Measurements from ENCODE around the gene KLF8. TPM values are rescaled to one million over a fixed set of nuclear protein-coding genes. Genes with fewer than 3 reads are reported as not detected.
A peak's percentile ranks its signal among the peaks of the same experiment; 100 is the strongest.
"Not testable (repeated sequence)": the region's sequence is repeated elsewhere in the genome, so short reads cannot be mapped to it uniquely, and the experiment has no call there.

The KLF8 gene
- total RNA-seq (2014; rRNA removed; shearing (Covaris generic)) = not detected in 2 replicates
- polyA plus RNA-seq (2015; cell fraction: cytosol; rRNA removed) = 0.05 and 0.11 TPM in 2 replicates
- polyA plus RNA-seq (2015; cell fraction: nucleus; rRNA removed) = 0.08 and 0.88 TPM in 2 replicates

GRCh38 chrX:56232221-56233082, at the start of gene KLF8:
Gene KLF8 (plus strand): TSS chrX:56232356. CDS start chrX:56233335, 979 bp downstream.
- peak; percentile 3 for DNase-seq (ENCODE audit: low read depth, low spot score)
- in situ Hi-C loops (cut with HindIII; ENCODE audit: low pct_unique_long_range_greater_than_20kb, low sequenced_read_pairs) = no loop called here

- DNase-seq (ENCODE audit: low read depth, low spot score); in situ Hi-C loops (cut with HindIII; ENCODE audit: low pct_unique_long_range_greater_than_20kb, low sequenced_read_pairs): not testable (repeated sequence)
Measured at GRCh38 chrX:56206945-56207344, 25.2 kb upstream of the KLF8 start.

- in situ Hi-C loops (cut with HindIII; ENCODE audit: low pct_unique_long_range_greater_than_20kb, low sequenced_read_pairs) = no loop called here
- no peak for DNase-seq (ENCODE audit: low read depth, low spot score)
Measured at GRCh38 chrX:56211701-56212100, 20.5 kb upstream of the KLF8 start.

- DNase-seq (ENCODE audit: low read depth, low spot score) = no peak
- in situ Hi-C loops (cut with HindIII; ENCODE audit: low pct_unique_long_range_greater_than_20kb, low sequenced_read_pairs) = no loop called here
Measured at GRCh38 chrX:56216332-56216731, 15.8 kb upstream of the KLF8 start.

GRCh38 chrX:56219700-56220099, 12.5 kb upstream of the KLF8 start:
- in situ Hi-C loops (cut with HindIII; ENCODE audit: low pct_unique_long_range_greater_than_20kb, low sequenced_read_pairs) = no loop called here
- peak; percentile 25 for DNase-seq (ENCODE audit: low read depth, low spot score)

GRCh38 chrX:56221101-56221500, 11.1 kb upstream of the KLF8 start:
- DNase-seq (ENCODE audit: low read depth, low spot score) = no peak
- in situ Hi-C loops (cut with HindIII; ENCODE audit: low pct_unique_long_range_greater_than_20kb, low sequenced_read_pairs) = no loop called here

GRCh38 chrX:56222473-56223000, 9.6 kb upstream of the KLF8 start:
- no peak for DNase-seq (ENCODE audit: low read depth, low spot score)
- in situ Hi-C loops (cut with HindIII; ENCODE audit: low pct_unique_long_range_greater_than_20kb, low sequenced_read_pairs) = no loop called here

GRCh38 chrX:56226980-56227379, 5.2 kb upstream of the KLF8 start:
- no peak for DNase-seq (ENCODE audit: low read depth, low spot score)
- in situ Hi-C loops (cut with HindIII; ENCODE audit: low pct_unique_long_range_greater_than_20kb, low sequenced_read_pairs) = no loop called here

- in situ Hi-C loops (cut with HindIII; ENCODE audit: low pct_unique_long_range_greater_than_20kb, low sequenced_read_pairs) = no loop called here
- DNase-seq (ENCODE audit: low read depth, low spot score) = no peak
Measured at GRCh38 chrX:56228914-56229313, 3.2 kb upstream of the KLF8 start.

GRCh38 chrX:56231537-56232090, 542 bp upstream of the KLF8 start:
- in situ Hi-C loops (cut with HindIII; ENCODE audit: low pct_unique_long_range_greater_than_20kb, low sequenced_read_pairs) = no loop called here

GRCh38 chrX:56233100-56233499, 944 bp downstream of the KLF8 start:
- in situ Hi-C loops (cut with HindIII; ENCODE audit: low pct_unique_long_range_greater_than_20kb, low sequenced_read_pairs) = no loop called here

More at GRCh38 chrX:56231537-56232090, 542 bp upstream of the KLF8 start:
- no peak for DNase-seq (ENCODE audit: low read depth, low spot score)

GRCh38 chrX:56233682-56234081, 1.5 kb downstream of the KLF8 start:
- in situ Hi-C loops (cut with HindIII; ENCODE audit: low pct_unique_long_range_greater_than_20kb, low sequenced_read_pairs) = no loop called here
- no peak for DNase-seq (ENCODE audit: low read depth, low spot score)

More at GRCh38 chrX:56233100-56233499, 944 bp downstream of the KLF8 start:
- DNase-seq (ENCODE audit: low read depth, low spot score) = no peak

- in situ Hi-C loops (cut with HindIII; ENCODE audit: low pct_unique_long_range_greater_than_20kb, low sequenced_read_pairs) = no loop called here
Measured at GRCh38 chrX:56248492-56248891, 16.3 kb downstream of the KLF8 start.

GRCh38 chrX:56253832-56254703, 21.9 kb downstream of the KLF8 start:
- in situ Hi-C loops (cut with HindIII; ENCODE audit: low pct_unique_long_range_greater_than_20kb, low sequenced_read_pairs) = no loop called here
- DNase-seq (ENCODE audit: low read depth, low spot score) = no peak

More at GRCh38 chrX:56248492-56248891, 16.3 kb downstream of the KLF8 start:
- DNase-seq (ENCODE audit: low read depth, low spot score) = peak; percentile 58

GRCh38 chrX:56268888-56269287, 36.7 kb downstream of the KLF8 start:
- DNase-seq (ENCODE audit: low read depth, low spot score) = no peak
- in situ Hi-C loops (cut with HindIII; ENCODE audit: low pct_unique_long_range_greater_than_20kb, low sequenced_read_pairs) = no loop called here

- in situ Hi-C loops (cut with HindIII; ENCODE audit: low pct_unique_long_range_greater_than_20kb, low sequenced_read_pairs) = no loop called here
Measured at GRCh38 chrX:56278692-56279091, 46.5 kb downstream of the KLF8 start.

GRCh38 chrX:56279863-56280262, 47.7 kb downstream of the KLF8 start:
- no peak for DNase-seq (ENCODE audit: low read depth, low spot score)
- in situ Hi-C loops (cut with HindIII; ENCODE audit: low pct_unique_long_range_greater_than_20kb, low sequenced_read_pairs) = no loop called here

More at GRCh38 chrX:56278692-56279091, 46.5 kb downstream of the KLF8 start:
- DNase-seq (ENCODE audit: low read depth, low spot score) = no peak

- in situ Hi-C loops (cut with HindIII; ENCODE audit: low pct_unique_long_range_greater_than_20kb, low sequenced_read_pairs) = no loop called here
Measured at GRCh38 chrX:56281789-56282188, 49.6 kb downstream of the KLF8 start.

More at GRCh38 chrX:56281789-56282188, 49.6 kb downstream of the KLF8 start:
- DNase-seq (ENCODE audit: low read depth, low spot score) = peak; percentile 45
